Measurements from ENCODE around the gene NADSYN1.

Gene NADSYN1

GRCh38 chr11:71474141-71474770 lies 21.3 kb downstream of the NADSYN1 start:
- peaks cover 8% of the 10 kb centered on the region for H3K4me1 ChIP-seq (ENCODE audit: control insufficient read depth, insufficient read depth, low read length, poor library complexity, severe bottlenecking)
- WGBS, 2 experiments (ENCODE audit: insufficient coverage in 2 of 2): 96 to 97% methylated on average over 22 to 23 of the region's 27 CpGs
- peaks cover 76% of the 10 kb centered on the region for H3K36me3 ChIP-seq (ENCODE audit: control insufficient read depth, insufficient read depth, low read length)
- no peak overlapping the region for H3K4me3 ChIP-seq (ENCODE audit: extremely low read depth, insufficient read depth, low read length, poor library complexity, severe bottlenecking)
- H3K9me3 ChIP-seq (ENCODE audit: control insufficient read depth, low read length): no peaks in the 10 kb centered on the region
- H3K27ac ChIP-seq (ENCODE audit: low read depth, low read length, severe bottlenecking): no peak overlapping the region

- H3K9me3 ChIP-seq (ENCODE audit: control insufficient read depth, low read length): no peaks in the 10 kb centered on the region
- 89 to 95% methylated on average over 20 to 25 of the region's 26 CpGs for WGBS, 2 experiments (ENCODE audit: insufficient coverage in 2 of 2)
- no peak overlapping the region for H3K27ac ChIP-seq (ENCODE audit: low read depth, low read length, severe bottlenecking)
- no peak overlapping the region for H3K4me3 ChIP-seq (ENCODE audit: extremely low read depth, insufficient read depth, low read length, poor library complexity, severe bottlenecking)
- peaks cover 8% of the 10 kb centered on the region for H3K4me1 ChIP-seq (ENCODE audit: control insufficient read depth, insufficient read depth, low read length, poor library complexity, severe bottlenecking)
- peaks cover 77% of the 10 kb centered on the region for H3K36me3 ChIP-seq (ENCODE audit: control insufficient read depth, insufficient read depth, low read length)
Measured at GRCh38 chr11:71474771-71475483, 21.9 kb downstream of the NADSYN1 start.

- no peak overlapping the region for H3K4me3 ChIP-seq (ENCODE audit: extremely low read depth, insufficient read depth, low read length, poor library complexity, severe bottlenecking)
- H3K27ac ChIP-seq (ENCODE audit: low read depth, low read length, severe bottlenecking): no peak overlapping the region
- H3K4me1 ChIP-seq (ENCODE audit: control insufficient read depth, insufficient read depth, low read length, poor library complexity, severe bottlenecking): peaks cover 4% of the 10 kb centered on the region
- WGBS, 2 experiments (ENCODE audit: insufficient coverage in 2 of 2): 94 to 97% methylated on average over 21 of the region's 21 CpGs
- no peaks in the 10 kb centered on the region for H3K9me3 ChIP-seq (ENCODE audit: control insufficient read depth, low read length)
- H3K36me3 ChIP-seq (ENCODE audit: control insufficient read depth, insufficient read depth, low read length): peaks cover 87% of the 10 kb centered on the region
Measured at GRCh38 chr11:71476031-71476430, 23.0 kb downstream of the NADSYN1 start.

- Histone ChIP-seq H3K4me3 (ENCODE audit: extremely low read depth, insufficient read depth, low read length, poor library complexity, severe bottlenecking) (no peak overlapping the region), H3K9me3 (ENCODE audit: control insufficient read depth, low read length) (no peaks in the 10 kb centered on the region), H3K36me3 (ENCODE audit: control insufficient read depth, insufficient read depth, low read length) (peaks cover 90% of the 10 kb centered on the region), H3K27ac (ENCODE audit: low read depth, low read length, severe bottlenecking) (no peak overlapping the region), H3K4me1 (ENCODE audit: control insufficient read depth, insufficient read depth, low read length, poor library complexity, severe bottlenecking) (peaks cover 4% of the 10 kb centered on the region)
- 90% methylated on average over 30 to 33 of the region's 34 CpGs for WGBS, 2 experiments (ENCODE audit: insufficient coverage in 2 of 2)
Measured at GRCh38 chr11:71476926-71477640, 24.1 kb downstream of the NADSYN1 start.

- WGBS, 2 experiments (ENCODE audit: insufficient coverage in 2 of 2): 78 to 80% methylated on average over 20 to 25 of the region's 25 CpGs
- H3K4me3 ChIP-seq (ENCODE audit: extremely low read depth, insufficient read depth, low read length, poor library complexity, severe bottlenecking): no peak overlapping the region
- H3K9me3 ChIP-seq (ENCODE audit: control insufficient read depth, low read length): no peaks in the 10 kb centered on the region
- H3K27ac ChIP-seq (ENCODE audit: low read depth, low read length, severe bottlenecking): no peak overlapping the region
- H3K36me3 ChIP-seq (ENCODE audit: control insufficient read depth, insufficient read depth, low read length): peaks cover 86% of the 10 kb centered on the region
- no peaks in the 10 kb centered on the region for H3K4me1 ChIP-seq (ENCODE audit: control insufficient read depth, insufficient read depth, low read length, poor library complexity, severe bottlenecking)
Measured at GRCh38 chr11:71477641-71478527, 24.9 kb downstream of the NADSYN1 start.

GRCh38 chr11:71478528-71478840 lies 25.5 kb downstream of the NADSYN1 start:
- Histone ChIP-seq H3K27ac (ENCODE audit: low read depth, low read length, severe bottlenecking) (no peak overlapping the region), H3K4me3 (ENCODE audit: extremely low read depth, insufficient read depth, low read length, poor library complexity, severe bottlenecking) (no peak overlapping the region), H3K9me3 (ENCODE audit: control insufficient read depth, low read length) (no peaks in the 10 kb centered on the region), H3K36me3 (ENCODE audit: control insufficient read depth, insufficient read depth, low read length) (peaks cover 86% of the 10 kb centered on the region), H3K4me1 (ENCODE audit: control insufficient read depth, insufficient read depth, low read length, poor library complexity, severe bottlenecking) (no peaks in the 10 kb centered on the region)
- WGBS, 2 experiments (ENCODE audit: insufficient coverage in 2 of 2): 92% methylated on average over 8 to 11 of the region's 11 CpGs

GRCh38 chr11:71481101-71481960 lies 28.3 kb downstream of the NADSYN1 start:
- H3K4me1 ChIP-seq (ENCODE audit: control insufficient read depth, insufficient read depth, low read length, poor library complexity, severe bottlenecking): no peaks in the 10 kb centered on the region
- 91 to 94% methylated on average over 22 to 24 of the region's 24 CpGs for whole genome bisulfite sequencing, 2 experiments (ENCODE audit: insufficient coverage in 2 of 2)
- peaks cover 86% of the 10 kb centered on the region for H3K36me3 ChIP-seq (ENCODE audit: control insufficient read depth, insufficient read depth, low read length)
- H3K27ac ChIP-seq (ENCODE audit: low read depth, low read length, severe bottlenecking): no peak overlapping the region
- H3K4me3 ChIP-seq (ENCODE audit: extremely low read depth, insufficient read depth, low read length, poor library complexity, severe bottlenecking): no peak overlapping the region
- no peaks in the 10 kb centered on the region for H3K9me3 ChIP-seq (ENCODE audit: control insufficient read depth, low read length)

GRCh38 chr11:71482216-71482615 lies 29.2 kb downstream of the NADSYN1 start:
- 91 to 92% methylated on average over 11 to 12 of the region's 18 CpGs for WGBS, 2 experiments (ENCODE audit: insufficient coverage in 2 of 2)
- H3K36me3 ChIP-seq (ENCODE audit: control insufficient read depth, insufficient read depth, low read length): peaks cover 80% of the 10 kb centered on the region
- H3K4me1 ChIP-seq (ENCODE audit: control insufficient read depth, insufficient read depth, low read length, poor library complexity, severe bottlenecking): peaks cover 2% of the 10 kb centered on the region
- no peaks in the 10 kb centered on the region for H3K9me3 ChIP-seq (ENCODE audit: control insufficient read depth, low read length)
- H3K27ac ChIP-seq (ENCODE audit: low read depth, low read length, severe bottlenecking): no peak overlapping the region
- no peak overlapping the region for H3K4me3 ChIP-seq (ENCODE audit: extremely low read depth, insufficient read depth, low read length, poor library complexity, severe bottlenecking)

GRCh38 chr11:71482746-71483364 lies 29.9 kb downstream of the NADSYN1 start:
- no peak overlapping the region for H3K4me3 ChIP-seq (ENCODE audit: extremely low read depth, insufficient read depth, low read length, poor library complexity, severe bottlenecking)
- H3K4me1 ChIP-seq (ENCODE audit: control insufficient read depth, insufficient read depth, low read length, poor library complexity, severe bottlenecking): peaks cover 8% of the 10 kb centered on the region
- WGBS, 2 experiments (ENCODE audit: insufficient coverage in 2 of 2): 91 to 96% methylated on average over 10 to 12 of the region's 13 CpGs
- H3K9me3 ChIP-seq (ENCODE audit: control insufficient read depth, low read length): no peaks in the 10 kb centered on the region
- peaks cover 74% of the 10 kb centered on the region for H3K36me3 ChIP-seq (ENCODE audit: control insufficient read depth, insufficient read depth, low read length)
- H3K27ac ChIP-seq (ENCODE audit: low read depth, low read length, severe bottlenecking): no peak overlapping the region

Measured in mesodermal cell (in vitro differentiated cells).